ENCODE results near the gene KIRREL3.

Gene KIRREL3

GRCh38 chr11:126870021-126870420 lies 130.5 kb downstream of the KIRREL3 start:
- DNase-seq (ENCODE audit: low spot score) = no peak

- no peak for DNase-seq (ENCODE audit: low spot score)
Observed at GRCh38 chr11:126868741-126869140, 131.8 kb downstream of the KIRREL3 start.

GRCh38 chr11:126864934-126865333 lies 135.6 kb downstream of the KIRREL3 start:
- DNase-seq (ENCODE audit: low spot score) = no peak

DNA sequence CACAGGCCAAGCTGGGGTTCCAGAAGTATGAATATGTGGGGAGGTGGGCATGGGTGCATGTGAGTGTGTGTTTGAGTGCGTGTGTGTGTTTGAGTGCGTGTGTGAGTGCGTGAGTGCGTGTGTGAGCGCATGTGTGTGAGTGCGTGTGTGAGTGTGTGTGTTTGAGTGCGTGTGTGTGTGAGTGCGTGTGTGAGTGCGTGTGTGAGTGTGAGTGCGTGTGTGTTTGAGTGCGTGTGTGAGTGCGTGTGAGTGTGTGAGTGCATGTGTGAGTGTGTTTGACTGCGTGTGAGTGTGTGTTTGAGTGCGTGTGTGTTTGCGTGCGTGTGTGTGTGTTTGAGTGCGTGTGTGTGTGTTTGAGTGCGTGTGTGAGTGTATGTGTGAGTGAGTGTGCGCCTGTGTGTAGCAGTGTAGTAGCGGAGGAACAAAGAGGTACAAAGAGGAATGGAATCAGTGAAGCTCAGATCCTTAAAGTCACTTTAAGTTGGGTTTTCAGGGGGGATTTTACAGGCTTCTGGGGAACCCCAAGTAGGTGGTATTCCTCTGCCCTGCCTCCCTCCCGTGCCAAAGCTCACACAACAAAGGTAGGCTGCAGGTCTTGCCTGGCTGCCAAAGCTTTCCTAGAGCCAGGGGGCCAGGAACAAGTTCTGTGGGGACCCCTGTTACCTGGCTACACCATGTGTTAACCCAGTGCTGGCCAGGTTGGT lies 137.1 kb downstream of the KIRREL3 start:
- DNase-seq (ENCODE audit: low spot score) = no peak

GRCh38 chr11:126862664-126863243 lies 137.8 kb downstream of the KIRREL3 start:
- peak; percentile 82 for DNase-seq (ENCODE audit: low spot score)

- no peak for DNase-seq (ENCODE audit: low spot score)
Observed at GRCh38 chr11:126861796-126862459, 138.6 kb downstream of the KIRREL3 start.

- DNase-seq (ENCODE audit: low spot score) = peak; percentile 53
Observed at GRCh38 chr11:126857860-126858808, 142.4 kb downstream of the KIRREL3 start.

DNA sequence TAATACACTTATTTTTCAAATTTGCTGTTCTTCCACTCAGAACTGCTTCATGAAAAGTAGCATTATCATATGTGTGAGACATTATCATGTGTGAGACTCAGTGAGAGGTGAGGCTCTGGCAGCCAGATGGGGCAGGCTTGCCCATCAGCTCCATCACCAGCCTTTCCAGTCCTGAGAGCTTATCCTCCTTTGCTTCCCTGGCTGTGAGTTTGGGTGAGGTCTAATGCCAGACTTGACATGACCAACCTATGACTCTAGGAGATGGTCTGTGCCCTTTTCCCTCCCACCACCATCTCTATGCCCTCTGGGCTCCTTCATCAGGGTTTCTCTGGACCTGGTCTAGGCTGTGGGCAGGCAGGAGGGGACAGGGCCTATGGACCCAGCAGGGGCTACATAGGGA lies 145.0 kb downstream of the KIRREL3 start:
- DNase-seq (ENCODE audit: low spot score) = no peak

DNA sequence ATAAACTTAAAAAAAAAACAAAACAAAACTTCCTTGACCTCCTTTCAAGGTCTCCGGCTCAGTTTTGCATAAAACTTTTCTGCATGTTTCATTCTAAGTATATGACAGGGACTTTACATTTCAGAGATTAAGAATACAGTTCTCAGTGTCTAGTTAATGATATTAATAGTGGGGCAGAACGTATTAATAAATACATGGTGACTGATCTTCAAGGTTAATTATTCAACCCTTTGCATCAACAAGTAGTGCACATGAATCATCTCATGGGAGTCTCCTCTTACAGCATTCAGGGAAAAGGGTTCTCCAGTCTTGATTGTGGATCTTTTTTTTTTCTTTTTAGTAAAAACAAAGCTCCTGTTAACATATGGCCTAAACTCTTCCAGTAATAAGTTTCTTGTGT lies 146.8 kb downstream of the KIRREL3 start:
- no peak for DNase-seq (ENCODE audit: low spot score)

DNA sequence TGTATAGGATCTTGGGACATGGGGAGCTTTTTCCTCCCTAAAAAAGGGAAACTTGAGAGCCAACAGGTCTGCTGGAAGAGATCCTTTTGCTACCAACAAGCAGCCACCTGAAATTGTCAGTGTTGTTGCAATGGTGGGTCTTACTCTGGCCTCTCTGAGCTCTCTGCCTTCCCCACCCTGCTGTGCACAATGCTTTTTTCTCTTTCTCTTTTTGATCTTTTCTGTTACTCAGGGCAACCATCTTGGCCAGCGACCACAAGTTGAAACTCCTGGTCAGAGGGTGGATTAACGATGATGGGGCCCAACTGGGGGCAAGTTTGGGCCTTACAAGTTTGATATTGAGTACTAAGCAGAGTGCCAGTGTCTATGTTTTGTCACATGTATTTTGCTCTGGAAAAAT lies 155.8 kb downstream of the KIRREL3 start:
- no peak for DNase-seq (ENCODE audit: low spot score)

DNA sequence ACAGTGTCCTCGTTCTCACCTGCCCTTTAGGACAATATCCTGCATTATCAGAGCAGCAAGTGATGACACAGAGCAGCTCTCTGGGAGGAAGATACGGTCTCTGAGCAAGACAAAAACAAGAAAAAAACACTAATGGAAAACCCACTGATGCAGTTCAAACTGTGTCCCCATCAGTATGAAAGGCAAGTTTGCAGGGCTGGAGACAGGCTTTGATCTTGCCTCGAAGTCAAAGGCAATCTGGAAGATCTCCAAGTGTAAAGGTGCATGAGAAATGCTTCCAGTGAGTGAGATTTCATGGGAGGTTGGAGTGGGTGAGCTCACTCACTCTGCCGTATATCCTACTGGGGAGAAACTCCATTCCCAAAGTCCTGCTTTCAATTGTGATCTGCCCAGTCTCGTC lies 157.5 kb downstream of the KIRREL3 start:
- DNase-seq (ENCODE audit: low spot score) = no peak

DNA sequence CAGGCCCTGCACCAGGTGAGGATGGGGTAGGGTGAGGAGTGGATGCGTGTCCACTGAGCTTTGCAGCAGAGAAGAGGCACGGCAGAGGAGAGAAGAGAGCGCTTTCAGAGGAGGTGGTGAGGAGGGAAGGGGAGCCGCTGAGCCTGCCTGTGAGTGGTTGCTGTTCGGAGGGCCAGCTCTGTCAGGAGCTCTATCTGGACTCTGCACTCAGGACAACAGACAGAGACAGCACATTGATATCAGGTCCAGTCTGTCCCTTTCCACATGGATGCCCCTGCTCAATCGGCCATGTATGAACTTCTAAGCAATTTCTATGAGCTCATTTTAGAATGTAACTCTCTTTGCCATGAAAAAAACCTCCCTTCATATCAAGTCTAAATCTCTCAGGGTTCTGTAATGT lies 158.6 kb downstream of the KIRREL3 start:
- no peak for DNase-seq (ENCODE audit: low spot score)

GRCh38 chr11:126840975-126841374 lies 159.6 kb downstream of the KIRREL3 start:
- DNase-seq (ENCODE audit: low spot score) = no peak

GRCh38 chr11:126840201-126840886 lies 160.2 kb downstream of the KIRREL3 start:
- DNase-seq (ENCODE audit: low spot score) = no peak

DNA sequence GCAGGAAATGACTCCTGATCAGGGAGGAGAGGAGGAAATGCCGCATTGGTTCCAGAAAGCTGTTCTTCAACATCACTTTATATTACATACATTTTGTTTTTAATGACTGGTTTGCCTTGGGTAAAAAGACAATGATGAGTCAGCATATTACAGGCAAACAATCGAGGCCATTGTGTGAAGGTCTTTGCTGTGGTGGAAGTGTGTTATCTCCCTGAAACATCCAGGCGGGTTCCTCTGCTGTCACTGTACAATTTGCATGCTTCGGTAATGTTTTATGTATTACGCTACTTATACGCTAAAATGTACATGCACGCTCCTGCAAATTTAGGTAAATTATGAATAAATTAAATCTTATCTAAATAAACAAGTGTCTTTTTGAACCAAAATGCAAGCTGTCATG lies 161.1 kb downstream of the KIRREL3 start:
- peak; percentile 58 for DNase-seq (ENCODE audit: low spot score)

GRCh38 chr11:126838779-126839178 lies 161.8 kb downstream of the KIRREL3 start:
- DNase-seq (ENCODE audit: low spot score) = no peak

GRCh38 chr11:126837581-126837980 lies 163.0 kb downstream of the KIRREL3 start:
- no peak for DNase-seq (ENCODE audit: low spot score)

- no peak for DNase-seq (ENCODE audit: low spot score)
Observed at GRCh38 chr11:126834573-126834972, 166.0 kb downstream of the KIRREL3 start.

- DNase-seq (ENCODE audit: low spot score) = no peak
Observed at GRCh38 chr11:126834149-126834548, 166.4 kb downstream of the KIRREL3 start.

- no peak for DNase-seq (ENCODE audit: low spot score)
Observed at GRCh38 chr11:126833065-126833464, 167.5 kb downstream of the KIRREL3 start.

GRCh38 chr11:126832387-126832786 lies 168.2 kb downstream of the KIRREL3 start:
- DNase-seq (ENCODE audit: low spot score) = no peak
